ENCODE results near the gene RFX8. TPM values are rescaled to one million over a fixed set of nuclear protein-coding genes. Genes with fewer than 3 reads are reported as not detected.

Gene RFX8
- total and polyA plus RNA-seq, 2 of the 4 experiments (the other 2 are of a cell fraction), result 2.9 to 5.3 TPM

GRCh38 chr2:101520246-101520645 lies 45.3 kb upstream of the RFX8 start:
- peak overlapping the region; percentile 91 for H3K18ac ChIP-seq (ENCODE audit: low read depth, low read length)
- peak overlapping the region; percentile 33; the same call in 1 of the 2 replicates for H2AK5ac ChIP-seq (ENCODE audit: low read depth, low read length)
- peak overlapping the region; percentile 97 for H3K14ac ChIP-seq (replicated peaks; ENCODE audit: low read depth, low read length)
- H3K9me3 ChIP-seq (ENCODE audit: control insufficient read depth, insufficient read depth, low read length), result no peaks in the 10 kb centered on the region; the same call in 1 of the 2 replicates
- ATAC-seq (ENCODE audit: low read depth) (no peak), DNase-seq (peak; percentile 67)
- peak overlapping the region; percentile 75 for H2BK5ac ChIP-seq (ENCODE audit: low read depth, low read length, poor library complexity, severe bottlenecking)
- peak overlapping the region; percentile 86 for H2AFZ ChIP-seq (replicated peaks; ENCODE audit: low read length, poor library complexity)
- H3K27me3 ChIP-seq (ENCODE audit: control insufficient read depth, insufficient read depth, low read length), result no peaks in the 10 kb centered on the region
- dilution Hi-C loops (cut with HindIII; ENCODE audit: low sequenced_read_pairs, unreplicated experiment), result no loop called here
- H4K5ac ChIP-seq (ENCODE audit: low read depth, low read length), result peak overlapping the region; percentile 96
- H3K23ac ChIP-seq (ENCODE audit: low read depth, low read length), result peak overlapping the region; percentile 76; the same call in 1 of the 2 replicates
- H4K20me1 ChIP-seq (ENCODE audit: insufficient read depth, low read length), result no peaks in the 10 kb centered on the region
- CTCF ChIA-PET, result no interaction called here
- H3K36me3 ChIP-seq (ENCODE audit: control insufficient read depth, insufficient read depth, low read length), result no peaks in the 10 kb centered on the region
- no CpG with 5 or more reads among the region's 3 CpGs for WGBS, 2 experiments (ENCODE audit: extremely low coverage in 2 of 2, insufficient read length in 1 of 2)
- peaks cover 0 to 35% of the 10 kb centered on the region in 2 experiments; a peak in 2 of 4 replicates for H3K79me1 ChIP-seq (ENCODE audit: low read depth in 1 of 2, low read length in 2 of 2)
- peak overlapping the region; percentile 95 for H3K4ac ChIP-seq (ENCODE audit: low read depth, low read length)
- in situ Hi-C loops (cut with MboI; ENCODE audit: low sequenced_read_pairs), result loop anchor here (10.0 to 25.0 kb wide), 2 partner anchors 167 to 325 kb away; partner anchors contain the start of gene MAP4K4
- no peak for TF ChIP-seq USF2 (IDR thresholded peaks at IDR 0.05; ENCODE audit: low read depth, low read length)
- no peak for TF ChIP-seq CHD1 (IDR thresholded peaks at IDR 0.05; ENCODE audit: low read depth, low read length)
- no peak for TF ChIP-seq NFE2L2 (IDR thresholded peaks at IDR 0.05; ENCODE audit: low read depth, low read length)
- TF ChIP-seq BHLHE40 (IDR thresholded peaks at IDR 0.05; ENCODE audit: low read depth, low read length), result no peak
- peak; percentile 54; the same call in 1 of the 2 replicates for TF ChIP-seq CEBPB (IDR thresholded peaks at IDR 0.05; ENCODE audit: low read depth, low read length)
- TF ChIP-seq POLR2A (IDR thresholded peaks at IDR 0.05; ENCODE audit: low read depth, low read length), result no peak
- TF ChIP-seq FOS (IDR thresholded peaks at IDR 0.05; ENCODE audit: low read depth, low read length), result no peak
- peak overlapping the region; percentile 70; the same call in 1 of the 2 replicates for H3K4me2 ChIP-seq (ENCODE audit: low read depth, low read length)
- intact Hi-C loops (cut with micrococcal nuclease), result no loop called here
- H2BK15ac ChIP-seq (ENCODE audit: low read depth, low read length), result peak overlapping the region; percentile 85; the same call in 1 of the 3 replicates
- H2BK20ac ChIP-seq (ENCODE audit: low read depth, low read length), result peak overlapping the region; percentile 93
- H3K27ac ChIP-seq (ENCODE audit: insufficient read depth, low read length), result peak overlapping the region; percentile 30; the same call in 1 of the 2 replicates
- peak overlapping the region; percentile 61 to 96 for H4K8ac ChIP-seq (ENCODE audit: low read depth in 2 of 2, low read length in 2 of 2)
- H2BK120ac ChIP-seq (ENCODE audit: low read depth, low read length), result peak overlapping the region; percentile 93
- H3K4me3 ChIP-seq (ENCODE audit: insufficient read depth, low read depth, low read length), result no peak overlapping the region
- BruUV-seq (replicated peaks), result no TSS peak
- POLR2A ChIA-PET (ENCODE audit: unreplicated experiment), result no interaction called here
- H3K9me1 ChIP-seq (ENCODE audit: insufficient read depth, low read length), result peaks cover 20% of the 10 kb centered on the region
- H3K56ac ChIP-seq (ENCODE audit: extremely low read depth, insufficient read depth, low read length), result 0 out of 2 replicates have a peak overlapping the region, but pooled peaks have one; percentile 19
- H3K4me1 ChIP-seq (ENCODE audit: control insufficient read depth, insufficient read depth, low read length), result peaks cover 22% of the 10 kb centered on the region
- H4K91ac ChIP-seq (ENCODE audit: insufficient read depth, low read depth, low read length), result peak overlapping the region; percentile 59
- peak overlapping the region; percentile 24; the same call in 1 of the 2 replicates for H3K9ac ChIP-seq (ENCODE audit: low read depth, low read length)
- H2AK9ac ChIP-seq (replicated peaks; ENCODE audit: low read depth, low read length, poor library complexity), result peak overlapping the region; percentile 45

Data from IMR-90 (cell line).